ENCODE measurements around the gene HELZ. TPM values are rescaled to one million over a fixed set of nuclear protein-coding genes. Genes with fewer than 3 reads are reported as not detected.

Gene HELZ
- total RNA-seq, 1 donor from 2014 or later, result 34.5 TPM

GRCh38 chr17:67088639-67089038 is 156.4 kb downstream of the HELZ start:
- DNase-seq (ENCODE audit: extremely low read depth, low read depth, low spot score), result no peak

- DNase-seq (ENCODE audit: extremely low read depth, low read depth, low spot score), result no peak
These were observed 159.6 kb downstream of the HELZ start for GRCh38 chr17:67085406-67085805.

- DNase-seq (ENCODE audit: extremely low read depth, low read depth, low spot score), result no peak
These were observed 162.9 kb downstream of the HELZ start for GRCh38 chr17:67082107-67082506.

- DNase-seq (ENCODE audit: extremely low read depth, low read depth, low spot score), result no peak
These were observed 164.2 kb downstream of the HELZ start for GRCh38 chr17:67080804-67081203.

GRCh38 chr17:67079491-67079890 is 165.5 kb downstream of the HELZ start:
- no peak for DNase-seq (ENCODE audit: extremely low read depth, low read depth, low spot score)

- DNase-seq (ENCODE audit: extremely low read depth, low read depth, low spot score), result no peak
These were observed 166.7 kb downstream of the HELZ start for GRCh38 chr17:67078292-67078691.

- DNase-seq (ENCODE audit: extremely low read depth, low read depth, low spot score), result no peak
These were observed 168.7 kb downstream of the HELZ start for GRCh38 chr17:67076290-67076689.

- DNase-seq (ENCODE audit: extremely low read depth, low read depth, low spot score), result no peak
These were observed 170.2 kb downstream of the HELZ start for GRCh38 chr17:67074781-67075180.

- no peak for DNase-seq (ENCODE audit: extremely low read depth, low read depth, low spot score)
These were observed 172.1 kb downstream of the HELZ start for GRCh38 chr17:67072885-67073284.

GRCh38 chr17:67071595-67071994 is 173.4 kb downstream of the HELZ start:
- DNase-seq (ENCODE audit: extremely low read depth, low read depth, low spot score), result no peak

GRCh38 chr17:67069603-67070136 is 175.3 kb downstream of the HELZ start:
- DNase-seq (ENCODE audit: extremely low read depth, low read depth, low spot score), result no peak

- no peak for DNase-seq (ENCODE audit: extremely low read depth, low read depth, low spot score)
These were observed 176.0 kb downstream of the HELZ start for GRCh38 chr17:67068999-67069398.

- DNase-seq (ENCODE audit: extremely low read depth, low read depth, low spot score), result no peak
These were observed 177.2 kb downstream of the HELZ start for GRCh38 chr17:67067571-67068482.

GRCh38 chr17:67066717-67067116 is 178.3 kb downstream of the HELZ start:
- DNase-seq (ENCODE audit: extremely low read depth, low read depth, low spot score), result no peak

- DNase-seq (ENCODE audit: extremely low read depth, low read depth, low spot score), result no peak
These were observed 181.9 kb downstream of the HELZ start for GRCh38 chr17:67063141-67063540.

- no peak for DNase-seq (ENCODE audit: extremely low read depth, low read depth, low spot score)
These were observed 185.6 kb downstream of the HELZ start for GRCh38 chr17:67059372-67059771.

- DNase-seq (ENCODE audit: extremely low read depth, low read depth, low spot score), result no peak
These were observed 187.0 kb downstream of the HELZ start for GRCh38 chr17:67058036-67058435.

- DNase-seq (ENCODE audit: extremely low read depth, low read depth, low spot score), result no peak
These were observed 188.1 kb downstream of the HELZ start for GRCh38 chr17:67056746-67057490.

- no peak for DNase-seq (ENCODE audit: extremely low read depth, low read depth, low spot score)
These were observed 188.9 kb downstream of the HELZ start for GRCh38 chr17:67055811-67056745.

- no peak for DNase-seq (ENCODE audit: extremely low read depth, low read depth, low spot score)
These were observed 190.0 kb downstream of the HELZ start for GRCh38 chr17:67055041-67055443.

GRCh38 chr17:67054608-67055007 is 190.4 kb downstream of the HELZ start:
- no peak for DNase-seq (ENCODE audit: extremely low read depth, low read depth, low spot score)

All from glomerular endothelial cell (primary cell).